Upper lobe of left lung (tissue), 4 donors: ENCODE measurements around the gene SULF2.

Experiments
- CTCF ChIP-seq, 6 experiments: fragments of 450-650 bp in 4 of 6; fragments of 200-600 bp in 2 of 6; sonication (generic) in 2 of 6; IDR thresholded peaks; one replicate each; pipeline ENCODE4 v1.5.1; 2016 to 2019; ENCODE audit warnings: antibody characterized with exemption in 6 of 6
- POLR2A ChIP-seq, 4 donors: fragments of 450-650 bp; IDR thresholded peaks; one replicate each; pipeline ENCODE4 v1.5.1; 2016 to 2017; ENCODE audit warnings: antibody characterized with exemption in 4 of 4, mild to moderate bottlenecking in 2 of 4

GRCh38 chr20:47691625-47692024 is 93.7 kb downstream of the SULF2 start:
- TF ChIP-seq CTCF (IDR thresholded peaks at IDR 0.05) = no peak
- TF ChIP-seq POLR2A (IDR thresholded peaks at IDR 0.05) = no peak
